ENCODE results near the gene OPN3. TPM values are rescaled to one million over a fixed set of nuclear protein-coding genes. Genes with fewer than 3 reads are reported as not detected.
A peak's percentile ranks its signal among the peaks of the same experiment; 100 is the strongest.

OPN3 gene
- total RNA-seq, 3 donors from 2014 or later = 27.4 to 77.6 (median 29.0) TPM

DNA sequence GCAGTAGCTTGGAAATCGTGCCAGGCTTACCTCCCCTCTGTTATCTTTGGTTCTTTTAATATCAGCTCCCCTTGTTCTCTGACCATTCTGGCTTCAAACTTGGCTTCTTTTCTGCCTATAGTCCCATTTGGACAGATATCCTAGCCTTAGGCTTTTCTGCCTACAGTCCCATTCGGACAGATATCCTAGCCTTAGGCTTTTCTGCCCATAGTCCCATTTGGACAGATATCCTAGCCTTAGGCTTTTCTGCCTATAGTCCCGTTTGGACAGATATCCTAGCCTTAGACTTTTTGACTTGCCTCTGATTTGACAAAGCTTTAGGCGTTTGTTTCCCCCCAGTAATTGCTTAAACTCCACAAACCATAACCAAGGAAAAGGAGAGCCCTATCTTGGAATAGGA lies 25.6 kb downstream of the OPN3 start:
- peaks cover 26% of the 10 kb centered on the region for H3K4me1 ChIP-seq (ENCODE audit: low read depth)
- intact Hi-C loops (cut with DNase I, micrococcal nuclease) = loop anchor here (5.0 to 10.0 kb wide), 2 partner anchors 80 to 218 kb away; partner anchors contain the start of gene KMO (in 1 of the 2)
- H3K4me3 ChIP-seq = no peak overlapping the region
- H3K36me3 ChIP-seq (ENCODE audit: low read depth) = no peaks in the 10 kb centered on the region
- DNase-seq (no peak), ATAC-seq (no peak)
- TF ChIP-seq, protein P1, sequence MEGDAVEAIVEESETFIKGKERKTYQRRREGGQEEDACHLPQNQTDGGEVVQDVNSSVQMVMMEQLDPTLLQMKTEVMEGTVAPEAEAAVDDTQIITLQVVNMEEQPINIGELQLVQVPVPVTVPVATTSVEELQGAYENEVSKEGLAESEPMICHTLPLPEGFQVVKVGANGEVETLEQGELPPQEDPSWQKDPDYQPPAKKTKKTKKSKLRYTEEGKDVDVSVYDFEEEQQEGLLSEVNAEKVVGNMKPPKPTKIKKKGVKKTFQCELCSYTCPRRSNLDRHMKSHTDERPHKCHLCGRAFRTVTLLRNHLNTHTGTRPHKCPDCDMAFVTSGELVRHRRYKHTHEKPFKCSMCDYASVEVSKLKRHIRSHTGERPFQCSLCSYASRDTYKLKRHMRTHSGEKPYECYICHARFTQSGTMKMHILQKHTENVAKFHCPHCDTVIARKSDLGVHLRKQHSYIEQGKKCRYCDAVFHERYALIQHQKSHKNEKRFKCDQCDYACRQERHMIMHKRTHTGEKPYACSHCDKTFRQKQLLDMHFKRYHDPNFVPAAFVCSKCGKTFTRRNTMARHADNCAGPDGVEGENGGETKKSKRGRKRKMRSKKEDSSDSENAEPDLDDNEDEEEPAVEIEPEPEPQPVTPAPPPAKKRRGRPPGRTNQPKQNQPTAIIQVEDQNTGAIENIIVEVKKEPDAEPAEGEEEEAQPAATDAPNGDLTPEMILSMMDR (IDR thresholded peaks at IDR 0.05) = no peak
- H3K9me3 ChIP-seq = no peaks in the 10 kb centered on the region

DNA sequence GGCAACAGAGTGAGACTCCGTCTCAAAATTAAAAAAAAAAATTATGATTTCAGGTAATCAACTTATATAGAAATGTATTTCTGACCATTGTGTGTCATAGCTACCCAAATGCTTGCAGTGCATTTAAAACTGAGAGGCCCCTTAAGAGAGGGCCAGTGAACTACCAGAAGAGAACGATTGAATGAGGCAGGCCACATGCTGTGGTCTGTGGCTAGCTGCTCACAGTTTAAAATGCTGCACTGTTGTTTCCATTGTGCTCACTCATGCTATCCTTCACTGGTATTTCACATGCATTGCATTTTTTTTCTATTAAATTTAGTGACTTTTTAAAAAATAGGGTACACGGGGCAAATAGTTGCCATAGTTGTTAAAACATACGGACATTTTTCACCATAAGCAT lies 26.0 kb downstream of the OPN3 start:
- intact Hi-C loops (cut with DNase I, micrococcal nuclease) = loop anchor here (5.0 to 10.0 kb wide), 2 partner anchors 79 to 218 kb away; partner anchors contain the start of gene KMO (in 1 of the 2)
- DNase-seq (no peak), ATAC-seq (no peak)
- no peaks in the 10 kb centered on the region for H3K36me3 ChIP-seq (ENCODE audit: low read depth)
- TF ChIP-seq, protein P1 (IDR thresholded peaks at IDR 0.05) = no peak
- peaks cover 25% of the 10 kb centered on the region for H3K4me1 ChIP-seq (ENCODE audit: low read depth)
- H3K4me3 ChIP-seq = no peak overlapping the region
- H3K9me3 ChIP-seq = no peaks in the 10 kb centered on the region

DNA sequence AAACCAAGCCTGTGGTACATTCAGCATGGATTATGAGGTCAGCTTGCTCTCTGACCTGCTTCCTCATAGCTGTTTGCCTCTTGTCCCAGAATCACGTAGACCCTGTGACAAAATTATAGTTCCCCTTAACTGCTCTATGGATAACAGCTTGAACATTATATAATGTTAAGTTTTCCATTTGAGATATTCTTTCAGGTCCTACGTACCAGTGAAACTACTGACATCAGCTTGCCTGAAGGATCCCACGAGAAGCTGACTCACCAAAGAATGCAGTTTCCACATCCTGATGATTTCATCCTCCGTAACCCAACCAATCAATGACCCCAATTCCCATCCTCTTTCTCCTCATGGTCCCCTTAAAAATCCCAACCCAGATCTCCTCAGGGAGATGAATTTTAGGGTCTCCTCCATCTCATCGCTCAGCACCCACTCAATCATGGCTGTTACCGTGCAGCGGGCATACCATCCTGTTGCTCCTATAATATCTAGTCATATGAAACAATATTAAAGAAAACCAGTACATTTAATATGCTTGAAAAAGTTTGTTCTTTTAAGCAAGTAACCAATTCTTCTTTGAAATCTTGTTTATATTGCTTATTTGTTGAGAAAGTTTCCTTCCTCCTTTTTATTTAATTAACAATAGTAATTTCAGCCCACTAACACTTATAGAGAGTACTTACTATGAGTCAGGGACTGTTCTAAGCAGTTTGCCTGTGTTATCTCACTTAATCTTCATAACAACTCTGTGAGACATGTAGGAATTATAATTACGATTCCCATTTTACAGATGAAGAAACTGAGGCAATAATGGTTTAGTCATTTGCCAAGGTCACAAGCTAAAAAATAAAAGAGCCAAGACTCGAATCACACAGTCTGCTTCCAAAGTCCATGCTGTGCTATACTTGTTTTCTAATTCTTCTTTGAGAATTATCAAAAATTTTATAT lies 27.4 kb downstream of the OPN3 start:
- no peak for ATAC-seq
- DNase-seq = no peak
- intact Hi-C loops (cut with DNase I, micrococcal nuclease) = loop anchor here (5.0 to 10.0 kb wide), 2 partner anchors 78 to 219 kb away; partner anchors contain the start of gene KMO (in 1 of the 2)
- Histone ChIP-seq H3K36me3 (ENCODE audit: low read depth) (no peaks in the 10 kb centered on the region), H3K4me1 (ENCODE audit: low read depth) (peaks cover 22% of the 10 kb centered on the region), H3K9me3 (no peaks in the 10 kb centered on the region), H3K4me3 (no peak overlapping the region)
- TF ChIP-seq, protein P1 (IDR thresholded peaks at IDR 0.05) = no peak

DNA sequence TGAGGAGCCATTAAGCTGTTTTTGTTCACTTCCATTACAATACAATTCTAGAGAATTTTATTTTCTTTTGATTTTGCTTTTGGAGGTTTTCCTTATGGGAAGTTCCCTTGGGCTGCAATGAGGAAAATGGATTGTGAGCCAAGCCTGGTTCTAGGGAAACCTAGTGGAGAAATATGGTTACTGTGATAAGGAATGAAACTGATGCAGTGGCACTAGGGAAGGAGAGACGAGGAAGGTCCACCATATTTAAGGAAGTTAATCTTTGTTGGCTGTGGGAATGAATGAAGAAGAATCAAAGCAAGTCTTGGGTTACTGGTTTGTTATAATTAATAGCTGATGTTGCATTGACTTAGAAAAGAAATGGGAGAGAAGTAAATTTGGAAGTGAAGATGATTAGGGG lies 28.4 kb downstream of the OPN3 start:
- ATAC-seq (no peak), DNase-seq (no peak)
- TF ChIP-seq, protein P1 (IDR thresholded peaks at IDR 0.05) = no peak
- Histone ChIP-seq H3K9me3 (no peaks in the 10 kb centered on the region), H3K4me3 (no peak overlapping the region), H3K36me3 (ENCODE audit: low read depth) (no peaks in the 10 kb centered on the region), H3K4me1 (ENCODE audit: low read depth) (peaks cover 22% of the 10 kb centered on the region)
- intact Hi-C loops (cut with DNase I, micrococcal nuclease) = loop anchor here (5.0 to 10.0 kb wide), 2 partner anchors 77 to 221 kb away; partner anchors contain the start of gene KMO (in 1 of the 2)

DNA sequence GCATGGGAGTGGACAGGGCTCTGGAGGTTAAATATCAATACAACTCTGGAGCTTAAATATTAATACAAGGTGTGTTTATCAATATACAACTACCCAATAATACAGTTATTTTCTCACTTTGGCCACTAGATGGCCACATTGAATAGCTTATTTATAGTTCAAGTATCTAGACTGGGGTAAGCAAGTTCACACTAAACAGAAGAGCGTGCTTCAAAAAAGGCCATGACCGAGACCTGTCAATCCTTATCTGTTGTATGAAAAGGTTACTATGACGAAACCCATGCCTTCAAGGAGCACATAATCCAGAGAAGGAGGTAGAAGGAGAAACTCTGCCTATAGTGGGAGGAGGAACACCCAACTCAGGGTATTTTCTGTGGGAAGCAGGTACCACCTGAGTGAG lies 29.1 kb downstream of the OPN3 start:
- intact Hi-C loops (cut with DNase I, micrococcal nuclease) = loop anchor here (5.0 to 10.0 kb wide), 2 partner anchors 76 to 221 kb away; partner anchors contain the start of gene KMO (in 1 of the 2)

More for the DNA sequence above, 29.1 kb downstream of the OPN3 start:
- H3K9me3 ChIP-seq = no peaks in the 10 kb centered on the region
- no peak overlapping the region for H3K4me3 ChIP-seq
- H3K4me1 ChIP-seq (ENCODE audit: low read depth) = peaks cover 22% of the 10 kb centered on the region
- peak in 1 of 3 donors; percentile 29 for DNase-seq
- no peaks in the 10 kb centered on the region for H3K36me3 ChIP-seq (ENCODE audit: low read depth)
- TF ChIP-seq, protein P1 (IDR thresholded peaks at IDR 0.05) = no peak
- ATAC-seq = peak; percentile 69

All from mucosa of descending colon (tissue), 3 donors.